ENCODE data around the gene HBM.
"Not testable (repeated sequence)": the region's sequence is repeated elsewhere in the genome, so short reads cannot be mapped to it uniquely, and the experiment has no call there.

The HBM gene, protein sequence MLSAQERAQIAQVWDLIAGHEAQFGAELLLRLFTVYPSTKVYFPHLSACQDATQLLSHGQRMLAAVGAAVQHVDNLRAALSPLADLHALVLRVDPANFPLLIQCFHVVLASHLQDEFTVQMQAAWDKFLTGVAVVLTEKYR

DNA sequence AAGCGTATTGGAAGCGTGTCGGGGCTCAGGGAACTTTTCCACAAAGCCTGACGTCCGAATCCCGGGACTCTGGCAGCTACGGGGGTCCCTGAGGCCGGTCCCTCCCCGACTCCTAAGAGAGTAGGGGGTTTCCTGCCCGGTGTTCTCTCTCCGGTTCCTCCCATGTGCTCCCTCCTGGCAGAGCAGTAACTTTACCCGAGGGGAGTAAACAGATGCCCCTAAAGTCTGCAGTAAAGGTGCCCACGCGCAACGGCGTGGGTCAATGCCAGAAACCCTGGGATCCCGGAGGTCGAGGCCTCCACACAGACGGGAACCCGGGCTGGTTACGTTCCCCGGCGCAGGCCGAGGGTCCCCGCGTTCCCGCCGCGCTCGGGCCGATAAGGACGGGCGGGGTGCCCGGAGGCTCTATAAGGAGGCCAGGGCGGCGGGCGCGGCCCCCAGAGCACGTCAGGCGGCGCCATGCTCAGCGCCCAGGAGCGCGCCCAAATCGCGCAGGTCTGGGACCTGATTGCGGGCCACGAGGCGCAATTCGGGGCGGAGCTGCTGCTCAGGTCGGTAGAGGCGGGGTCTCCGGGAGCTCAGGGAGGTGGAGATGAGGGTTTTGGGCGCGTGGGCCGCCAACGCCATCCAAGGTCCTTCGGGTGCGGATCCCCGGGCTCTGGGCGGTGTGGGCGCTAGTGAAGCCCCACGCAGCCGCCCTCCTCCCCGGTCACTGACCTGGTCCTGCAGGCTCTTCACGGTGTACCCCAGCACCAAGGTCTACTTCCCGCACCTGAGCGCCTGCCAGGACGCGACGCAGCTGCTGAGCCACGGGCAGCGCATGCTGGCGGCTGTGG is at the start of gene HBM:
HBM (plus strand) TSS at position 440 of the 836 bp plus-strand sequence; CDS start at position 460, 20 bp downstream.
- DNase-seq (ENCODE audit: low read depth): no peak

- no peak for DNase-seq (ENCODE audit: low read depth)
These were observed 49.8 kb upstream of the HBM start for GRCh38 chr16:116015-116414.

- peak; percentile 4 for DNase-seq (ENCODE audit: low read depth)
These were observed 48.1 kb upstream of the HBM start for GRCh38 chr16:117379-118365.

DNA sequence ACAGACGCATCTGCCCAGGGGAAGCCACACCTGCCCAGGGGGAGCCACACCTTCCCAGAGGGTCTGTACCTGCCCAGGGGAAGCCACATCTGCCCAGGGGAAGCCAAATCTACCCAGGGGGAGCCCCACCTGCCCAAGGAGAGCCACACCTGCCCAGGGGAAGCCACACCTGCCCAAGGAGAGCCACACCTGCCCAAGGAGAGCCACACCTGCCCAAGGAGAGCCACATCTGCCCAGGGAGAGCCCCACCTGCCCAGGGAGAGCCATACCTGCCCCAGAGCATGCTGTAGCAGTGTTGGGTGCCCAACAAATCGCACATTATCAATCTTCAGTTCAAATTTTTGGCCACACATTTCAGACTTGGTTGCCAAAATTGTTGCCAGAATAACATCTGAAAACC is 46.9 kb upstream of the HBM start:
- no peak for DNase-seq (ENCODE audit: low read depth)

GRCh38 chr16:119295-119694 is 46.5 kb upstream of the HBM start:
- no peak for DNase-seq (ENCODE audit: low read depth)

- no peak for DNase-seq (ENCODE audit: low read depth)
These were observed 45.8 kb upstream of the HBM start for GRCh38 chr16:119835-120491.

GRCh38 chr16:120756-121155 is 45.0 kb upstream of the HBM start:
- no peak for DNase-seq (ENCODE audit: low read depth)

GRCh38 chr16:122361-122760 is 43.4 kb upstream of the HBM start:
- DNase-seq (ENCODE audit: low read depth): no peak

DNA sequence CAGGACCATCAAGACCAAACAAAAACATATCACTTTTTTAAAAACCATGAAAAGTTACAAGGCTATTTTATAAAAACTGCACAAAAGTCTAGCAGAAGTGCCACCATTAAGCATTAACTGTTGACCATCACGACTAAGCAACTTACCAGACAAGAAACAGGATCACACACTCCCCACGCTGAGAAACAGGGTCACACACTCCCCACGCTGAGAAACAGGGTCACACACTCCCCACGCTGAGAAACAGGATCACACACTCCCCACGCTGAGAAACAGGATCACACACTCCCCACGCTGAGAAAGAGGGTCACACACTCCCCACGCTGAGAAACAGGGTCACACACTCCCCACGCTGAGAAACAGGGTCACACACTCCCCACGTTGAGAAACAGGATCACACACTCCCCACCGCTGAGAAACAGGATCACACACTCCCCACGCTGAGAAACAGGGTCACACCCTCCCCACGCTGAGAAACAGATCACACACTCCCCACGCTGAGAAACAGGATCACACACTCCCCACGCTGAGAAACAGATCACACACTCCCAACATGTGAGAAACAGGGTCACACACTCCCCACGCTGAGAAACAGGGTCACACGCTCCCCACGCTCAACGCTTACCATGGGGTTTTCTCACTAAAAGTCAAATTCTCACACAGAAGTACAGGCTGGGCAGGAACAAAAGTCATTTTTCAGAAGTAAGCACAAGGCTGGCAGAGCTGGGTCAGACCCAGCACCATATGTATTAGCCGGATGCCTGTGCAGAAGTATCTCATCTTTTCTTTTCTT is 42.0 kb upstream of the HBM start:
- not testable (repeated sequence) for DNase-seq (ENCODE audit: low read depth)

GRCh38 chr16:125011-125410 is 40.8 kb upstream of the HBM start:
- no peak for DNase-seq (ENCODE audit: low read depth)

DNA sequence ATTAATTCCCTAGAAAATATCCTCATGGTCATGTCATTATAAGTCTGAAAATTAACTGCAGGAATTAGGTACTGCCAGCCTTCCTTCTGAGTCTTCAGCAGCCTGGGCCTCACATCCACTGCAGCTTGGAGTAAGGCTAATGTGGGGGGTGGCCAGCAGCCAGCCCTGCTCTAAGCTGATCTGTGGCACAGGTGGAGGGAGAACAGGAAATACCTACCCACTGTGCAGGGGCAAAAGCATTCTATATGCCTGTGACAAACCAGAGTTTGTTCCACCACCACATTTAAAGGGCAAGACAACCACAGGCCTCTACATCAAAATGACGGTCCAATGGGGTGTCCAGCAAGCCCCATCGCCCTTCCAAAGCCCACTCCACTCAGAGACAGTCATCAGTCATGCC is 36.7 kb upstream of the HBM start:
- DNase-seq (ENCODE audit: low read depth): no peak

- DNase-seq (ENCODE audit: low read depth): no peak
These were observed 35.1 kb upstream of the HBM start for GRCh38 chr16:130533-131173.

DNA sequence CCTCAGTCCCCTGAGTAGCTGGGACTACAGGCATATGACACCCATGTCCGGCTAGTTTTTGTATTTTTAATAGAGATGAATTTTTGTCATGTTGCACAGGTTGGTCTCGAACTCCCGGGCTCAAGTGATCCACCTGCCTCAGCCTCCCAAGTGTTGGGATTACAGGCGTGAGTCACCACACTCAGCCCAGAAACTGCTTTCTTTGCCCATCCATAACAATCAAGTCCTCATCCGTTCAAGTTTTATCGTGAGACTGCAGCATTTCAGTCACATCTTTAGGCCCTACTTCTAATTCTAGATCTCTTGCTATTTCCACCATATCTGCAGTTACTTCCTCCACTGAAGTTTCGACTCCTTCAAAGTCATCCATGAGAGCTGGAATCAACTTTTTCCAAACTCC is 33.7 kb upstream of the HBM start:
- DNase-seq (ENCODE audit: low read depth): no peak

DNA sequence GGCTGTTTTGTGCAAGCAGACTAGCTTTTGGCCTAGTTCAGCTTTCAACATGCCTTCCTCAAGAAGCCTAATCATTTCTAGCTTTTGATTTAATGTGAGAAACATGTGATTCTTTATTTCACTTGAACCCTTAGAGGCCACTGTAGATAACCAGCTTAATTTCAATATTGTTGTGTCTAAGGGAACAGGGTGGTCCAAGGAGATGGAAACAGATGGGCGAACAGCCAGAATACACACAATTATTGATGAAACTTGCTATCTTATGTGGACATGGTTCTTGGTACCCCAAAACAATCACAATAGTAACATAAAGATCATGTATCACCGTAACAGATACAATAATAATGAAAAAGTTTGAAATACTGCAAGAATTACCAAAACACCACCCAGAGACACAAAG is 32.1 kb upstream of the HBM start:
- no peak for DNase-seq (ENCODE audit: low read depth)

- DNase-seq (ENCODE audit: low read depth): no peak
These were observed 27.7 kb upstream of the HBM start for GRCh38 chr16:138049-138417.

GRCh38 chr16:140175-140857 is 25.5 kb upstream of the HBM start:
- DNase-seq (ENCODE audit: low read depth): no peak

- no peak for DNase-seq (ENCODE audit: low read depth)
These were observed 23.3 kb upstream of the HBM start for GRCh38 chr16:142405-142967.

GRCh38 chr16:143047-143446 is 22.7 kb upstream of the HBM start:
- no peak for DNase-seq (ENCODE audit: low read depth)

DNA sequence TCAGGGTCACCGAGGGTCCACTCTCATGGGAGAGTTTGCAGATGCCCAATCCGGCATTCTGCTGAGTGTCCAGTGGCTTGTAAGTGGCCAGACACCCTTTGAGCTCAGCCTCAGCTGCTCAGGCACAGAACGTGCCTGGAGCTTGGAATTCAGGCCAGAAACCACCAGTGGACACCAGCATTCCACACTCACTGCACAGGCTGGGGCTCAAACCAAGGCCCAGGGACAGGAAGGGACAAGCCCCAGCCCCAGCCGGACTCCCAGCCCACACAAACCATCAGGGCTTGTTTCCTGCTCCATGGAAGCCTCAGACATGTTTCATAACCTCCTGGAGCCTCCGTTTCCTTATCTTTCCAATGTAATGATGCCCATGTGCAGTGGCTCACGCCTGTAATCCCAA is 22.3 kb upstream of the HBM start:
- no peak for DNase-seq (ENCODE audit: low read depth)

GRCh38 chr16:144797-145252 is 21.0 kb upstream of the HBM start:
- DNase-seq (ENCODE audit: low read depth): no peak
